Trophoblast cell (in vitro differentiated cells and primary cell): ENCODE measurements around the gene HDAC7.

Experiments used
- DNase-seq, 2 donors: peaks; one replicate each; pipeline ENCODE4 v3.0.0-alpha.2; 2016
- H2AFZ ChIP-seq: 2 replicates; pipeline ENCODE4 v1.6.1; 2013; ENCODE audit warnings: low read length, moderate library complexity, mild to moderate bottlenecking; ENCODE audit not compliant: insufficient read depth, poor library complexity
- H2AK5ac ChIP-seq: 2 replicates; pipeline ENCODE4 v1.6.1; 2013; ENCODE audit warnings: mild to moderate bottlenecking, low read length
- H2BK120ac ChIP-seq: 2 replicates; pipeline ENCODE4 v1.6.1; 2013; ENCODE audit warnings: low read length, mild to moderate bottlenecking, moderate library complexity; ENCODE audit not compliant: insufficient read depth, poor library complexity
- H2BK12ac ChIP-seq: 2 replicates; pipeline ENCODE4 v1.6.1; 2013; ENCODE audit warnings: mild to moderate bottlenecking, low read length, moderate library complexity
- H2BK5ac ChIP-seq: 2 replicates; pipeline ENCODE4 v1.6.1; 2013; ENCODE audit warnings: low read length, low read depth, moderate library complexity, mild to moderate bottlenecking; ENCODE audit not compliant: poor library complexity
- H3K14ac ChIP-seq: 2 replicates; pipeline ENCODE4 v1.6.1; 2013; ENCODE audit warnings: mild to moderate bottlenecking, low read length
- H3K18ac ChIP-seq: 2 replicates; pipeline ENCODE4 v1.6.1; 2013; ENCODE audit warnings: mild to moderate bottlenecking, low read length
- H3K23ac ChIP-seq: 2 replicates; pipeline ENCODE4 v1.6.1; 2013; ENCODE audit warnings: low read length
- H3K27ac ChIP-seq: 2 replicates; pipeline ENCODE4 v1.5.1; 2013; ENCODE audit warnings: low read depth, mild to moderate bottlenecking, inconsistent platforms, low read length, moderate library complexity
- H3K27me3 ChIP-seq: 2 replicates; pipeline ENCODE4 v1.6.1; 2013; ENCODE audit warnings: inconsistent platforms, mild to moderate bottlenecking, low read length, moderate library complexity; ENCODE audit not compliant: insufficient read depth
- H3K36me3 ChIP-seq, 2 experiments: 1 replicate in 1 of 2; 2 replicates in 1 of 2; pipeline ENCODE4 v1.6.1; 2013; ENCODE audit warnings: low read length in 2 of 2, mild to moderate bottlenecking in 2 of 2, moderate library complexity in 1 of 2; ENCODE audit not compliant: insufficient read depth in 2 of 2, control insufficient read depth in 1 of 2
- H3K4ac ChIP-seq: 2 replicates; pipeline ENCODE4 v1.6.1; 2013; ENCODE audit warnings: low read depth, mild to moderate bottlenecking, low read length, moderate library complexity
- H3K4me1 ChIP-seq, 2 experiments: 1 replicate in 1 of 2; 2 replicates in 1 of 2; pipeline ENCODE4 v1.6.1; 2013; ENCODE audit warnings: low read length in 2 of 2, mild to moderate bottlenecking in 2 of 2, moderate library complexity in 1 of 2; ENCODE audit not compliant: insufficient read depth in 2 of 2, control insufficient read depth in 1 of 2
- H3K4me2 ChIP-seq: 2 replicates; pipeline ENCODE4 v1.6.1; 2013; ENCODE audit warnings: inconsistent platforms, mild to moderate bottlenecking, low read length, moderate library complexity
- H3K4me3 ChIP-seq: 2 replicates; pipeline ENCODE4 v1.5.1; 2013; ENCODE audit warnings: mild to moderate bottlenecking, low read depth, low read length, inconsistent platforms
- H3K79me1 ChIP-seq: one replicate; pipeline ENCODE4 v1.6.1; 2013; ENCODE audit warnings: low read length
- H3K79me2 ChIP-seq: 2 replicates; pipeline ENCODE4 v1.6.1; 2013; ENCODE audit warnings: low read length, mild to moderate bottlenecking; ENCODE audit not compliant: control insufficient read depth, insufficient read depth, poor library complexity
- H3K9ac ChIP-seq: 2 replicates; pipeline ENCODE4 v1.6.1; 2013; ENCODE audit warnings: mild to moderate bottlenecking, low read length
- H3K9me3 ChIP-seq: 2 replicates; pipeline ENCODE4 v1.6.1; 2013; ENCODE audit warnings: low read depth, mild to moderate bottlenecking, control low read depth, inconsistent platforms, low read length; ENCODE audit not compliant: insufficient read depth
- H4K12ac ChIP-seq: 2 replicates; pipeline ENCODE4 v1.6.1; 2013; ENCODE audit warnings: low read depth, mild to moderate bottlenecking, low read length, moderate library complexity
- H4K8ac ChIP-seq: 2 replicates; pipeline ENCODE4 v1.6.1; 2013; ENCODE audit warnings: low read depth, mild to moderate bottlenecking, low read length, moderate library complexity
- H4K91ac ChIP-seq: one replicate; pipeline ENCODE4 v1.6.1; 2013; ENCODE audit warnings: low read depth, mild to moderate bottlenecking, low read length, moderate library complexity
- WGBS: extraction: QIAGEN DNeasy Blood & Tissue Kit; methylation state at CpG from one replicate; pipeline ENCODE4 v1.1.7; 2013; ENCODE audit warnings: missing lambda C conversion rate; ENCODE audit not compliant: insufficient read length, insufficient coverage; ENCODE audit errors: extremely low coverage; 5-methylcytosine and 5-hydroxymethylcytosine counted together

HDAC7 gene

GRCh38 chr12:47758584-47758833, 61.2 kb downstream of the HDAC7 start:
- Histone ChIP-seq H3K4me1 (peaks cover 42 to 47% of the 10 kb centered on the region in 2 experiments), H3K23ac (no peak overlapping the region), H3K18ac (peak overlapping the region; percentile 4), H3K9me3 (no peaks in the 10 kb centered on the region), H2AFZ (peak overlapping the region; percentile 33), H3K27ac (no peak overlapping the region), H3K14ac (peak overlapping the region; percentile 9), H2BK120ac (peak overlapping the region; percentile 12), H4K91ac (peak overlapping the region; percentile 73), H4K8ac (peak overlapping the region; percentile 23), H3K4me3 (peak overlapping the region; percentile 62), H2AK5ac (no peak overlapping the region), H2BK12ac (peak overlapping the region; percentile 42), H2BK5ac (no peak overlapping the region), H3K4ac (peak overlapping the region; percentile 10), H3K79me2 (no peaks in the 10 kb centered on the region), H3K79me1 (peaks cover 14% of the 10 kb centered on the region), H3K9ac (no peak overlapping the region), H3K4me2 (peak overlapping the region; percentile 56), H4K12ac (peak overlapping the region; percentile 8), H3K36me3 (no peaks in the 10 kb centered on the region), H3K27me3 (no peaks in the 10 kb centered on the region)
- no CpG with 5 or more reads among the region's 10 CpGs for WGBS
- no peak for DNase-seq

GRCh38 chr12:47757840-47758583, 61.7 kb downstream of the HDAC7 start:
- Histone ChIP-seq H4K8ac (peak overlapping the region; percentile 23), H3K14ac (peak overlapping the region; percentile 20), H3K23ac (no peak overlapping the region), H4K12ac (no peak overlapping the region), H3K79me1 (peaks cover 17% of the 10 kb centered on the region), H3K9ac (no peak overlapping the region), H4K91ac (peak overlapping the region; percentile 73), H2BK12ac (peak overlapping the region; percentile 42), H3K79me2 (no peaks in the 10 kb centered on the region), H2BK120ac (peak overlapping the region; percentile 12), H2BK5ac (no peak overlapping the region), H3K4ac (no peak overlapping the region), H3K27ac (no peak overlapping the region), H2AFZ (peak overlapping the region; percentile 33), H2AK5ac (peak overlapping the region; percentile 55), H3K36me3 (no peaks in the 10 kb centered on the region), H3K4me3 (no peak overlapping the region), H3K18ac (peak overlapping the region; percentile 12), H3K27me3 (no peaks in the 10 kb centered on the region), H3K9me3 (no peaks in the 10 kb centered on the region), H3K4me2 (peak overlapping the region; percentile 56), H3K4me1 (peaks cover 47 to 52% of the 10 kb centered on the region in 2 experiments)
- WGBS: no CpG with 5 or more reads among the region's 20 CpGs
- DNase-seq: peak; percentile 23 to 37

GRCh38 chr12:47757364-47757839, 62.3 kb downstream of the HDAC7 start:
- WGBS: no CpG with 5 or more reads among the region's 7 CpGs
- H3K14ac ChIP-seq: peak overlapping the region; percentile 20
- no peak overlapping the region for H4K12ac ChIP-seq
- no peaks in the 10 kb centered on the region for H3K79me2 ChIP-seq
- DNase-seq: no peak
- no peak overlapping the region for H2BK5ac ChIP-seq
- H3K4ac ChIP-seq: no peak overlapping the region
- peak overlapping the region; percentile 12 for H3K18ac ChIP-seq
- H3K36me3 ChIP-seq: no peaks in the 10 kb centered on the region
- H3K27ac ChIP-seq: no peak overlapping the region
- peak overlapping the region; percentile 38 for H2BK12ac ChIP-seq
- H2AFZ ChIP-seq: no peak overlapping the region
- no peak overlapping the region for H3K4me2 ChIP-seq
- no peaks in the 10 kb centered on the region for H3K9me3 ChIP-seq
- H3K9ac ChIP-seq: no peak overlapping the region
- no peaks in the 10 kb centered on the region for H3K27me3 ChIP-seq
- H3K4me1 ChIP-seq: peaks cover 47 to 52% of the 10 kb centered on the region in 2 experiments
- no peak overlapping the region for H2BK120ac ChIP-seq
- no peak overlapping the region for H3K4me3 ChIP-seq
- H4K91ac ChIP-seq: no peak overlapping the region
- H3K23ac ChIP-seq: no peak overlapping the region
- H3K79me1 ChIP-seq: peaks cover 17% of the 10 kb centered on the region
- no peak overlapping the region for H4K8ac ChIP-seq
- peak overlapping the region; percentile 55 for H2AK5ac ChIP-seq

- Histone ChIP-seq H3K14ac (no peak overlapping the region), H3K4me1 (peaks cover 47 to 52% of the 10 kb centered on the region in 2 experiments), H4K91ac (peak overlapping the region; percentile 4), H3K4me2 (no peak overlapping the region), H2BK12ac (no peak overlapping the region), H3K4ac (no peak overlapping the region), H2BK5ac (no peak overlapping the region), H2AFZ (no peak overlapping the region), H3K27ac (peak overlapping the region; percentile 3), H3K79me1 (peaks cover 17% of the 10 kb centered on the region), H4K8ac (no peak overlapping the region), H4K12ac (no peak overlapping the region), H2BK120ac (no peak overlapping the region), H3K4me3 (no peak overlapping the region), H3K23ac (no peak overlapping the region), H3K27me3 (no peaks in the 10 kb centered on the region), H3K79me2 (no peaks in the 10 kb centered on the region), H2AK5ac (no peak overlapping the region), H3K9me3 (no peaks in the 10 kb centered on the region), H3K36me3 (no peaks in the 10 kb centered on the region), H3K18ac (no peak overlapping the region), H3K9ac (no peak overlapping the region)
- DNase-seq: peak in 1 of 2 donors; percentile 32
- WGBS: no CpG with 5 or more reads among the region's 12 CpGs
Observed at GRCh38 chr12:47755655-47756562, 63.8 kb downstream of the HDAC7 start.
